HepG2 (cell line): ENCODE data around the gene EIF2AK2. TPM values are rescaled to one million over a fixed set of nuclear protein-coding genes. Genes with fewer than 3 reads are reported as not detected.

Source experiments
- ATF7-NPFF ChIP-seq: sonication (generic); formaldehyde crosslinking; IDR thresholded peaks from 2 replicates; pipeline ENCODE4 v1.8.1; 2023; ENCODE audit warnings: mild to moderate bottlenecking, low read depth, missing genetic modification reagents, moderate library complexity
- CC2D1A ChIP-seq: sonication (generic); formaldehyde crosslinking; IDR thresholded peaks from 2 replicates; pipeline ENCODE4 v1.8.1; 2023; ENCODE audit warnings: mild to moderate bottlenecking, missing genetic modification reagents
- HOXA3 ChIP-seq: sonication (generic); formaldehyde crosslinking; IDR thresholded peaks from 2 replicates; pipeline ENCODE4 v1.5.0; 2020; ENCODE audit warnings: missing genetic modification reagents
- JUN ChIP-seq: sonication (generic); formaldehyde crosslinking; IDR thresholded peaks from 2 replicates; pipeline ENCODE4 v1.4.0; 2020; ENCODE audit warnings: mild to moderate bottlenecking, missing genetic modification reagents
- MED1 ChIP-seq: sonication (generic); formaldehyde crosslinking; IDR thresholded peaks from 2 replicates; pipeline ENCODE4 v1.4.0; 2020; ENCODE audit warnings: missing genetic modification reagents
- MIXL1 ChIP-seq: IDR thresholded peaks from 2 replicates; pipeline ENCODE4 v1.6.1; 2016
- NPAS2 ChIP-seq: sonication (generic); formaldehyde crosslinking; IDR thresholded peaks from 2 replicates; pipeline ENCODE4 v1.8.0; 2022; ENCODE audit warnings: mild to moderate bottlenecking, missing genetic modification reagents, borderline replicate concordance
- PHF8 ChIP-seq: sonication (generic); formaldehyde crosslinking; IDR thresholded peaks from 2 replicates; pipeline ENCODE4 v1.5.0; 2020; ENCODE audit warnings: missing genetic modification reagents
- PLRG1 ChIP-seq: fragments of 450-650 bp; conservative IDR thresholded peaks from 2 replicates; pipeline ENCODE4 v1.6.1; 2016
- TBP ChIP-seq: sonication (generic); formaldehyde crosslinking; IDR thresholded peaks from 2 replicates; pipeline ENCODE4 v1.5.0; 2020; ENCODE audit warnings: missing genetic modification reagents
- TRIM24 ChIP-seq: sonication (generic); formaldehyde crosslinking; IDR thresholded peaks from 2 replicates; pipeline ENCODE4 v1.8.0; 2022; ENCODE audit warnings: mild to moderate bottlenecking, missing genetic modification reagents
- YEATS2 ChIP-seq: sonication (generic); formaldehyde crosslinking; IDR thresholded peaks from 2 replicates; pipeline ENCODE4 v1.4.0; 2020; ENCODE audit warnings: missing genetic modification reagents, borderline replicate concordance
- ZNF251 ChIP-seq: sonication (generic); formaldehyde crosslinking; IDR thresholded peaks from 2 replicates; pipeline ENCODE4 v1.9.0; 2021; ENCODE audit warnings: mild to moderate bottlenecking, missing genetic modification reagents
- ZNF292 ChIP-seq: sonication (generic); formaldehyde crosslinking; IDR thresholded peaks from 2 replicates; pipeline ENCODE4 v1.8.1; 2022; ENCODE audit warnings: mild to moderate bottlenecking, low read depth, missing genetic modification reagents, borderline replicate concordance
- ZNF343 ChIP-seq: sonication (generic); formaldehyde crosslinking; IDR thresholded peaks from 2 replicates; pipeline ENCODE4 v1.4.0; 2020; ENCODE audit warnings: mild to moderate bottlenecking, missing genetic modification reagents
- ZNF44 ChIP-seq: sonication (generic); formaldehyde crosslinking; IDR thresholded peaks from 2 replicates; pipeline ENCODE4 v1.5.1; 2020; ENCODE audit warnings: mild to moderate bottlenecking, missing genetic modification reagents
- ZNF737 ChIP-seq: sonication (generic); formaldehyde crosslinking; IDR thresholded peaks from 2 replicates; pipeline ENCODE4 v1.5.0; 2020; ENCODE audit warnings: missing genetic modification reagents, mild to moderate bottlenecking, borderline replicate concordance
- polyA plus RNA-seq, 8 experiments: library from polyadenylated mRNA; depleted of rRNA in 3 of 8; stranded (reverse) in 7 of 8; unstranded in 1 of 8; fragments of >200 nt; fragmentation: Illumina TruSeq in 4 of 8; extraction: Trizol in 4 of 8; gene quantifications; 2 replicates each; pipeline versions ENCODE4 v1.2.1 to v1.2.3, GENCODE V29; 2011 to 2016; ENCODE audit warnings: low read depth in 4 of 8, missing spikeins in 1 of 8, mixed read lengths in 1 of 8; ENCODE audit not compliant: insufficient read depth in 1 of 8
- total RNA-seq, 5 experiments: library from RNA; depleted of rRNA; stranded (reverse); fragments of >200 nt; fragmentation: Illumina TruSeq; extraction: Trizol; gene quantifications; 2 replicates each; pipeline ENCODE4 v1.2.3, GENCODE V29; 2016; ENCODE audit warnings: low read depth in 1 of 5
- TF ChIP-seq, protein P1 (sequence below): sonication (generic); formaldehyde crosslinking; IDR thresholded peaks from 2 replicates; pipeline ENCODE4 v1.4.0; 2020; ENCODE audit warnings: mild to moderate bottlenecking, missing genetic modification reagents, borderline replicate concordance
- TF ChIP-seq, protein P2 (sequence below): sonication (generic); formaldehyde crosslinking; IDR thresholded peaks from 2 replicates; pipeline ENCODE4 v1.5.0; 2020; ENCODE audit warnings: missing genetic modification reagents
- TF ChIP-seq, protein P3 (sequence below): sonication (generic); formaldehyde crosslinking; conservative IDR thresholded peaks from 2 replicates; pipeline ENCODE4 v1.4.0; 2020; ENCODE audit warnings: mild to moderate bottlenecking, missing genetic modification reagents, moderate library complexity
- TF ChIP-seq, protein P4 (sequence below): sonication (generic); formaldehyde crosslinking; conservative IDR thresholded peaks from 2 replicates; pipeline ENCODE4 v1.4.0; 2020; ENCODE audit warnings: missing genetic modification reagents
- TF ChIP-seq, protein P5 (sequence below): IDR thresholded peaks from 2 replicates; pipeline ENCODE4 v1.6.1; 2016; ENCODE audit warnings: mild to moderate bottlenecking, missing biosample characterization, missing genetic modification reagents

The EIF2AK2 gene
- total and polyA plus RNA-seq, 2 of the 13 experiments (the other 11 are each of a cell fraction or from before 2014, with no cell fraction given): 10.2 to 26.1 TPM

DNA sequence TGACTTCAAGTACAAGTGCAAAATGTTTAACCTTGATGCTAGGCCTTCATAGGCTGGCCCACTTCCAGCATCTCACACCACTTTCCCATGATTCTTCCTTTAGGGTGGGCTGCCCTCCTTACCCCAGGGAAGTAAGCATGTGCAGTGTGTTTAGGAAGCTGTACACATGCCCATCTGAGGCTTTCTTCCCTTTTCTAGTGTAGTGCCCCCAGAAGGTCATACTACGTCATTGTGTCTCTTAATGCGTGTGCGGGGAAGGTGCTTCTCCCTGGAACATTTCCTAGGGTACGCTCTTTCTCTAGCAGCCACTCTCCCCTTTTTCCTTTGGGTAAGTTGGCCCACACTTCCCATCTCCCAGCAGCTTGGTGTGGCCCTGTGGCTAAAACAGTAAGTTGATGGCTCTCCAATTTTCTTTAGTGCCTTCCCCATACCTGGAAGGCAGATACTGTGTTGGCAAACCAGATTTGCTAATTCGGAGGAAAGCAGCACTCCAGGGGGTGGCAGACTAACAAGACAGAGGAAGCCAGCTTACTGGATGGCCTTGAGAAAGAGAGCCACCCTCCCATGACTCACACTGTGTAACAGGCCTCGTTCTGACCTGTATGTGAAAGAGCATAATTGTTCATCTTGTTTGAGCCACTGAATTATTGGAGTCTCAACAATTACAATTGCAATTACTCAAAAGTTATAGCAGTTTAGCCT, 32.8 kb upstream of the EIF2AK2 start (continued):
- TF ChIP-seq CC2D1A (CRISPR knock-in tag): no peak
- no peak for TF ChIP-seq NPAS2
- no peak for TF ChIP-seq ZNF737
- no peak for TF ChIP-seq JUN (CRISPR knock-in tag)
- TF ChIP-seq, protein P1, sequence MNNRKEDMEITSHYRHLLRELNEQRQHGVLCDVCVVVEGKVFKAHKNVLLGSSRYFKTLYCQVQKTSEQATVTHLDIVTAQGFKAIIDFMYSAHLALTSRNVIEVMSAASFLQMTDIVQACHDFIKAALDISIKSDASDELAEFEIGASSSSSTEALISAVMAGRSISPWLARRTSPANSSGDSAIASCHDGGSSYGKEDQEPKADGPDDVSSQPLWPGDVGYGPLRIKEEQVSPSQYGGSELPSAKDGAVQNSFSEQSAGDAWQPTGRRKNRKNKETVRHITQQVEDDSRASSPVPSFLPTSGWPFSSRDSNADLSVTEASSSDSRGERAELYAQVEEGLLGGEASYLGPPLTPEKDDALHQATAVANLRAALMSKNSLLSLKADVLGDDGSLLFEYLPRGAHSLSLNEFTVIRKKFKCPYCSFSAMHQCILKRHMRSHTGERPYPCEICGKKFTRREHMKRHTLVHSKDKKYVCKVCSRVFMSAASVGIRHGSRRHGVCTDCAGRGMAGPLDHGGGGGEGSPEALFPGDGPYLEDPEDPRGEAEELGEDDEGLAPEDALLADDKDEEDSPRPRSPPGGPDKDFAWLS (CRISPR knock-in tag): no peak
- TF ChIP-seq, protein P2, sequence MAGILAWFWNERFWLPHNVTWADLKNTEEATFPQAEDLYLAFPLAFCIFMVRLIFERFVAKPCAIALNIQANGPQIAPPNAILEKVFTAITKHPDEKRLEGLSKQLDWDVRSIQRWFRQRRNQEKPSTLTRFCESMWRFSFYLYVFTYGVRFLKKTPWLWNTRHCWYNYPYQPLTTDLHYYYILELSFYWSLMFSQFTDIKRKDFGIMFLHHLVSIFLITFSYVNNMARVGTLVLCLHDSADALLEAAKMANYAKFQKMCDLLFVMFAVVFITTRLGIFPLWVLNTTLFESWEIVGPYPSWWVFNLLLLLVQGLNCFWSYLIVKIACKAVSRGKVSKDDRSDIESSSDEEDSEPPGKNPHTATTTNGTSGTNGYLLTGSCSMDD (CRISPR knock-in tag): no peak
- no peak for TF ChIP-seq TRIM24 (CRISPR knock-in tag)
- TF ChIP-seq ZNF251 (CRISPR knock-in tag): no peak
- TF ChIP-seq ATF7-NPFF (CRISPR knock-in tag): no peak
- peak; percentile 28; the same call in 1 of the 2 replicates for TF ChIP-seq HOXA3 (CRISPR knock-in tag)
- peak; percentile 74; the same call in 1 of the 2 replicates for TF ChIP-seq ZNF292 (CRISPR knock-in tag)
- TF ChIP-seq ZNF343 (CRISPR knock-in tag): no peak
- peak; percentile 61; the same call in 1 of the 2 replicates for TF ChIP-seq YEATS2 (CRISPR knock-in tag)
- TF ChIP-seq PLRG1: no peak
- peak; percentile 67; the same call in 1 of the 2 replicates for TF ChIP-seq MIXL1
- no peak for TF ChIP-seq ZNF44 (CRISPR knock-in tag)
- TF ChIP-seq, protein P3, sequence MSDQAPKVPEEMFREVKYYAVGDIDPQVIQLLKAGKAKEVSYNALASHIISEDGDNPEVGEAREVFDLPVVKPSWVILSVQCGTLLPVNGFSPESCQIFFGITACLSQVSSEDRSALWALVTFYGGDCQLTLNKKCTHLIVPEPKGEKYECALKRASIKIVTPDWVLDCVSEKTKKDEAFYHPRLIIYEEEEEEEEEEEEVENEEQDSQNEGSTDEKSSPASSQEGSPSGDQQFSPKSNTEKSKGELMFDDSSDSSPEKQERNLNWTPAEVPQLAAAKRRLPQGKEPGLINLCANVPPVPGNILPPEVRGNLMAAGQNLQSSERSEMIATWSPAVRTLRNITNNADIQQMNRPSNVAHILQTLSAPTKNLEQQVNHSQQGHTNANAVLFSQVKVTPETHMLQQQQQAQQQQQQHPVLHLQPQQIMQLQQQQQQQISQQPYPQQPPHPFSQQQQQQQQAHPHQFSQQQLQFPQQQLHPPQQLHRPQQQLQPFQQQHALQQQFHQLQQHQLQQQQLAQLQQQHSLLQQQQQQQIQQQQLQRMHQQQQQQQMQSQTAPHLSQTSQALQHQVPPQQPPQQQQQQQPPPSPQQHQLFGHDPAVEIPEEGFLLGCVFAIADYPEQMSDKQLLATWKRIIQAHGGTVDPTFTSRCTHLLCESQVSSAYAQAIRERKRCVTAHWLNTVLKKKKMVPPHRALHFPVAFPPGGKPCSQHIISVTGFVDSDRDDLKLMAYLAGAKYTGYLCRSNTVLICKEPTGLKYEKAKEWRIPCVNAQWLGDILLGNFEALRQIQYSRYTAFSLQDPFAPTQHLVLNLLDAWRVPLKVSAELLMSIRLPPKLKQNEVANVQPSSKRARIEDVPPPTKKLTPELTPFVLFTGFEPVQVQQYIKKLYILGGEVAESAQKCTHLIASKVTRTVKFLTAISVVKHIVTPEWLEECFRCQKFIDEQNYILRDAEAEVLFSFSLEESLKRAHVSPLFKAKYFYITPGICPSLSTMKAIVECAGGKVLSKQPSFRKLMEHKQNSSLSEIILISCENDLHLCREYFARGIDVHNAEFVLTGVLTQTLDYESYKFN: peak; percentile 40; the same call in 1 of the 2 replicates
- TF ChIP-seq, protein P4, sequence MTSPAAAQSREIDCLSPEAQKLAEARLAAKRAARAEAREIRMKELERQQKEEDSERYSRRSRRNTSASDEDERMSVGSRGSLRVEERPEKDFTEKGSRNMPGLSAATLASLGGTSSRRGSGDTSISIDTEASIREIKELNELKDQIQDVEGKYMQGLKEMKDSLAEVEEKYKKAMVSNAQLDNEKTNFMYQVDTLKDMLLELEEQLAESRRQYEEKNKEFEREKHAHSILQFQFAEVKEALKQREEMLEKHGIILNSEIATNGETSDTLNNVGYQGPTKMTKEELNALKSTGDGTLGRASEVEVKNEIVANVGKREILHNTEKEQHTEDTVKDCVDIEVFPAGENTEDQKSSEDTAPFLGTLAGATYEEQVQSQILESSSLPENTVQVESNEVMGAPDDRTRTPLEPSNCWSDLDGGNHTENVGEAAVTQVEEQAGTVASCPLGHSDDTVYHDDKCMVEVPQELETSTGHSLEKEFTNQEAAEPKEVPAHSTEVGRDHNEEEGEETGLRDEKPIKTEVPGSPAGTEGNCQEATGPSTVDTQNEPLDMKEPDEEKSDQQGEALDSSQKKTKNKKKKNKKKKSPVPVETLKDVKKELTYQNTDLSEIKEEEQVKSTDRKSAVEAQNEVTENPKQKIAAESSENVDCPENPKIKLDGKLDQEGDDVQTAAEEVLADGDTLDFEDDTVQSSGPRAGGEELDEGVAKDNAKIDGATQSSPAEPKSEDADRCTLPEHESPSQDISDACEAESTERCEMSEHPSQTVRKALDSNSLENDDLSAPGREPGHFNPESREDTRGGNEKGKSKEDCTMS: no peak
- TF ChIP-seq PHF8: no peak
- peak; percentile 39; the same call in 1 of the 2 replicates for TF ChIP-seq MED1 (CRISPR knock-in tag)
- TF ChIP-seq, protein P5, sequence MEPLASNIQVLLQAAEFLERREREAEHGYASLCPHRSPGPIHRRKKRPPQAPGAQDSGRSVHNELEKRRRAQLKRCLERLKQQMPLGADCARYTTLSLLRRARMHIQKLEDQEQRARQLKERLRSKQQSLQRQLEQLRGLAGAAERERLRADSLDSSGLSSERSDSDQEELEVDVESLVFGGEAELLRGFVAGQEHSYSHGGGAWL (CRISPR knock-in tag): no peak
- TF ChIP-seq TBP (CRISPR knock-in tag): no peak
